Bone marrow (tissue), 2 donors: ENCODE measurements around the gene C17orf78.
"Not testable (repeated sequence)": the region's sequence is repeated elsewhere in the genome, so short reads cannot be mapped to it uniquely, and the experiment has no call there.

ENCODE experiments used
- DNase-seq, 2 donors: peaks; one replicate each; lab custom pipeline; 2025; lab: John Stamatoyannopoulos, UW

C17orf78 gene

GRCh38 chr17:37438141-37438540 is 62.4 kb downstream of the C17orf78 start:
- no peak for DNase-seq

GRCh38 chr17:37440424-37440823 is 64.6 kb downstream of the C17orf78 start:
- no peak for DNase-seq

GRCh38 chr17:37441369-37442014 is 65.7 kb downstream of the C17orf78 start:
- DNase-seq = not testable (repeated sequence)
